Measurements from ENCODE around the gene PSAPL1. TPM values are rescaled to one million over a fixed set of nuclear protein-coding genes. Genes with fewer than 3 reads are reported as not detected.

Gene PSAPL1
- total RNA-seq, 1 experiment from 2014 or later, result not detected

DNA sequence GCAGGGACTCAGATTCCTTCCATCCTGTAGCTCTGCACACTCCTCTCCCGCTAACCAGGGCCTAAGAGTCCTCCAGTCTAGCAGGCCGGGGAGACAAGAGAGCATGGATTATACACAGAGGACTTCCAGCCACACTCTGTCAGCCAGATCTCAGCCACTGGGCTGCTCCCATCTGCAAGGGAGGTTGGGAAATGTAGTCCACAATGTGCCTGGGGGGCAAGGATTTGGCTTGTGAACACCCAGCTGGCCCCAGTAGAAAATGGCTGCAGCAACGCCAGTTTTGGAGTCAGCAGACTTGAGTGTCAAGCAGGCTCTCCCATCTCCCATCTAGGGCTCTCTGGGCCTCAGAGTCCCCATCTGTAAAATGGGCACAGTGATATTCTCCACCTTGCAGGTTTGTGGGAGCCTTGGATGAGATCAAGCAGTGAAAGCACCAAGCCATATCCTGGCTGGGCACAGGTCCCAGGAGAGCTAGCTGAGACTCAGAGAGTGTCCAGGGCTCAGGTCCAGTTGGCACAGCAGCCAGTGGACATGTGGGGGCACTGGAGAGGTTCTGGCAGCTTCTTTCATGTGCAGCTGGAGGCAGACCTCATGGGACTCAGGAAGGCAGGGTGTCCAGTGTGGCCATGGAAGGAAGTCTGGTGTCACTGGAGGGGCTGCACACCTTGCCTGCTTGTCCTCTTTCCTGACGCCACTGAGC, 14.6 kb downstream of the PSAPL1 start:
- no peaks in the 10 kb centered on the region for H3K9me3 ChIP-seq (ENCODE audit: low read depth, low read length, poor library complexity, severe bottlenecking)
- no peak for TF ChIP-seq EZH2 (IDR thresholded peaks at IDR 0.05; ENCODE audit: borderline replicate concordance, low read depth, low read length, poor library complexity, severe bottlenecking)
- TF ChIP-seq, protein P1, sequence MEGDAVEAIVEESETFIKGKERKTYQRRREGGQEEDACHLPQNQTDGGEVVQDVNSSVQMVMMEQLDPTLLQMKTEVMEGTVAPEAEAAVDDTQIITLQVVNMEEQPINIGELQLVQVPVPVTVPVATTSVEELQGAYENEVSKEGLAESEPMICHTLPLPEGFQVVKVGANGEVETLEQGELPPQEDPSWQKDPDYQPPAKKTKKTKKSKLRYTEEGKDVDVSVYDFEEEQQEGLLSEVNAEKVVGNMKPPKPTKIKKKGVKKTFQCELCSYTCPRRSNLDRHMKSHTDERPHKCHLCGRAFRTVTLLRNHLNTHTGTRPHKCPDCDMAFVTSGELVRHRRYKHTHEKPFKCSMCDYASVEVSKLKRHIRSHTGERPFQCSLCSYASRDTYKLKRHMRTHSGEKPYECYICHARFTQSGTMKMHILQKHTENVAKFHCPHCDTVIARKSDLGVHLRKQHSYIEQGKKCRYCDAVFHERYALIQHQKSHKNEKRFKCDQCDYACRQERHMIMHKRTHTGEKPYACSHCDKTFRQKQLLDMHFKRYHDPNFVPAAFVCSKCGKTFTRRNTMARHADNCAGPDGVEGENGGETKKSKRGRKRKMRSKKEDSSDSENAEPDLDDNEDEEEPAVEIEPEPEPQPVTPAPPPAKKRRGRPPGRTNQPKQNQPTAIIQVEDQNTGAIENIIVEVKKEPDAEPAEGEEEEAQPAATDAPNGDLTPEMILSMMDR (conservative IDR thresholded peaks at IDR 0.05; ENCODE audit: low read depth, low read length), result no peak
- H3K4me3 ChIP-seq (ENCODE audit: low read depth, low read length, poor library complexity, severe bottlenecking), result no peak overlapping the region
- no TSS peak for BruUV-seq (replicated peaks)
- no peaks in the 10 kb centered on the region for H3K4me1 ChIP-seq (ENCODE audit: insufficient read depth, low read length, poor library complexity, severe bottlenecking)
- no peak overlapping the region for H3K27ac ChIP-seq (ENCODE audit: low read depth, low read length, poor library complexity, severe bottlenecking)
- CTCF ChIA-PET, result no interaction called here
- no peak for DNase-seq (ENCODE audit: low spot score)
- intact Hi-C loops (cut with micrococcal nuclease; ENCODE audit: unreplicated experiment), result no loop called here
- no peaks in the 10 kb centered on the region for H3K27me3 ChIP-seq (replicated peaks; ENCODE audit: insufficient read depth, low read depth, low read length, poor library complexity)
- POLR2A ChIA-PET (ENCODE audit: low non-redundant PET), result no interaction called here
- no peaks in the 10 kb centered on the region for H3K36me3 ChIP-seq (ENCODE audit: insufficient read depth, low read length, poor library complexity, severe bottlenecking)

DNA sequence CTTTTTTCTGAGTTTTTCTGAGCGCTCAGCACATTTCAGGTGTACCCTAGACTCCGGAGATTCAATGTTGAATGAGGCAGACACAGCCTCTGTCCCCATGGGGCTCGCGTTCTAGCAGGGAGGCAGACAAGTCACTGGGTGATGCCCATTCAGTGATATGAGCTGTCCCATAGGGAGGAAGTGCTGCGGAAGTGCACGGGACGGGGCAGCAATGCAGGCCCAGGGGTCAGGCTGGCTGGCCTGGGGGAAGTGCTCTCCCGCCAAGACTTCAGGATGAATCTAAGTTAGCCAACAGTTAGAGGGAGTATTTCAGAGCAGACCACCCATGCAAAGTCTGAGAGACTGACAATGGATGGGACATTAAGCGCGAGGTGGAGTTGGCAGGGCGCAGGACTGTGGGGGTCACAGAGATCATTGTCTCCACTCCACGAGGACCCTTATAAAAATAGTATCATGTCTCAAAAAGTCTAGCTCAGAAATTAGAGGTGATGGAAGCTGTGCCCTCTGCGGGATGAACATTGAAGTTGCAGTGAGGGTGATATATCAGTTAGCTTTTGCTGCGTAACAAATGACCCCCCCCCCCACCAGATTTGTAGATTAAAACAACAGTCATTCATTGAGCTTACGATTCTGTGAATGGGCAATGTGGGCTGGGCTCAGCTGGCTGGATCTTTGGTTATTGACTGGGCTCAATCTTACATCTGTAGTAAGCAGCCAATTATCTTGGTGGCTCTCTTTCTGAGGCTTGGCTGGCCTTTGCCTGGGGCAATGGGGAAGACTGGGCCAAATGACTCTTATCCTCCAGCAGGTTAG, 16.4 kb downstream of the PSAPL1 start:
- ChIA-PET CTCF (interaction anchor here (0.7 kb wide), 1 partner anchor 176 kb away, joined by 3 read pairs; no protein-coding TSS in a partner anchor), POLR2A (ENCODE audit: low non-redundant PET) (no interaction called here)
- H3K4me3 ChIP-seq (ENCODE audit: low read depth, low read length, poor library complexity, severe bottlenecking), result no peak overlapping the region
- no peak for DNase-seq (ENCODE audit: low spot score)
- H3K27ac ChIP-seq (ENCODE audit: low read depth, low read length, poor library complexity, severe bottlenecking), result no peak overlapping the region
- H3K4me1 ChIP-seq (ENCODE audit: insufficient read depth, low read length, poor library complexity, severe bottlenecking), result no peaks in the 10 kb centered on the region
- no TSS peak for BruUV-seq (replicated peaks)
- intact Hi-C loops (cut with micrococcal nuclease; ENCODE audit: unreplicated experiment), result no loop called here
- TF ChIP-seq EZH2 (IDR thresholded peaks at IDR 0.05; ENCODE audit: borderline replicate concordance, low read depth, low read length, poor library complexity, severe bottlenecking), result no peak
- no peaks in the 10 kb centered on the region for H3K36me3 ChIP-seq (ENCODE audit: insufficient read depth, low read length, poor library complexity, severe bottlenecking)
- H3K9me3 ChIP-seq (ENCODE audit: low read depth, low read length, poor library complexity, severe bottlenecking), result no peaks in the 10 kb centered on the region
- H3K27me3 ChIP-seq (replicated peaks; ENCODE audit: insufficient read depth, low read depth, low read length, poor library complexity), result peaks cover 7% of the 10 kb centered on the region

DNA sequence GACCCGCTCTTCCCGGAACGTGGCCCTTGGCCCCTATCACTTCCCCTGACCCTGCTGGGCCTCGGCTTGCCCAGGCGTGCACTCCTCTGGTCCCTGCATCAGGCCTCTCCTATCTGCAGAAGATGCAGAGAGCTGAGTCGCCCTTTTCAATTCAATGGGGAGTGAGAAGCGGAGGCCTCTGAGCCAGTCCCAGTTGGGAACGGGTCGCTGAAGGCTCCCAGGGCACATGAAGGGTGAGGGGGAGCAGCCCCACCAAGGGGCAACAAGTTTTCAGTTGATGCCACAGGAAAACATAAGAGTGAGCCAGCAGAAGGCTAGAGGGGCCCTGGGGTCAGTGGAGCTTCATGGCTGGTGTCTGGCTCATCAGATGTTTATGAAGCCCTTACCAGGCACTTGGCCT, 17.1 kb downstream of the PSAPL1 start:
- Histone ChIP-seq H3K27ac (ENCODE audit: low read depth, low read length, poor library complexity, severe bottlenecking) (no peak overlapping the region), H3K27me3 (replicated peaks; ENCODE audit: insufficient read depth, low read depth, low read length, poor library complexity) (peaks cover 7% of the 10 kb centered on the region), H3K4me1 (ENCODE audit: insufficient read depth, low read length, poor library complexity, severe bottlenecking) (no peaks in the 10 kb centered on the region), H3K4me3 (ENCODE audit: low read depth, low read length, poor library complexity, severe bottlenecking) (no peak overlapping the region), H3K9me3 (ENCODE audit: low read depth, low read length, poor library complexity, severe bottlenecking) (no peaks in the 10 kb centered on the region), H3K36me3 (ENCODE audit: insufficient read depth, low read length, poor library complexity, severe bottlenecking) (no peaks in the 10 kb centered on the region)
- DNase-seq (ENCODE audit: low spot score), result no peak
- TF ChIP-seq EZH2 (IDR thresholded peaks at IDR 0.05; ENCODE audit: borderline replicate concordance, low read depth, low read length, poor library complexity, severe bottlenecking), result no peak
- TF ChIP-seq, protein P1 (conservative IDR thresholded peaks at IDR 0.05; ENCODE audit: low read depth, low read length), result no peak
- intact Hi-C loops (cut with micrococcal nuclease; ENCODE audit: unreplicated experiment), result no loop called here
- ChIA-PET CTCF (interaction anchor here (0.7 kb wide), 1 partner anchor 176 kb away, joined by 3 read pairs; no protein-coding TSS in a partner anchor), POLR2A (ENCODE audit: low non-redundant PET) (no interaction called here)
- BruUV-seq (replicated peaks), result no TSS peak
